ENCODE measurements around the gene MAPK6.
"Not testable (repeated sequence)": the region's sequence is repeated elsewhere in the genome, so short reads cannot be mapped to it uniquely, and the experiment has no call there.

Gene MAPK6

DNA sequence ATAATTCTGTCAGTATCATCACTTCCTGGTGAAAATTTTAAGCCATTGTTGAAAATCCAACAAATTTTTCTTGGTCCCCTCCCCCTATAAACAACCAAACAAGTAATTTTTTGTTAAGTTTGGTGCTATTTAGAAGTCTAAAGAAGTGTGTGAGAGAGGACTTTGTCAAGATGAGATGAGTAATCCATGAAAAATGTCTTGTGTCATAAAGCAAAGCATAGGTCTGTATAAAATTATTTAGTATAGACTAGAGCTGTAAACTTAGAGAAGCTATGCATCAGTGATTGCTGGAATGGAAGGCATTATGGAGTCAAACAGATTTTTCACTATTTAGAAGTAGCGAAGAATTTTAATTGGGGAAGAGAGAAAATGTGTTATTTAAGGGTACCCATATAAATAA is 31.4 kb downstream of the MAPK6 start:
- no peak for DNase-seq

DNA sequence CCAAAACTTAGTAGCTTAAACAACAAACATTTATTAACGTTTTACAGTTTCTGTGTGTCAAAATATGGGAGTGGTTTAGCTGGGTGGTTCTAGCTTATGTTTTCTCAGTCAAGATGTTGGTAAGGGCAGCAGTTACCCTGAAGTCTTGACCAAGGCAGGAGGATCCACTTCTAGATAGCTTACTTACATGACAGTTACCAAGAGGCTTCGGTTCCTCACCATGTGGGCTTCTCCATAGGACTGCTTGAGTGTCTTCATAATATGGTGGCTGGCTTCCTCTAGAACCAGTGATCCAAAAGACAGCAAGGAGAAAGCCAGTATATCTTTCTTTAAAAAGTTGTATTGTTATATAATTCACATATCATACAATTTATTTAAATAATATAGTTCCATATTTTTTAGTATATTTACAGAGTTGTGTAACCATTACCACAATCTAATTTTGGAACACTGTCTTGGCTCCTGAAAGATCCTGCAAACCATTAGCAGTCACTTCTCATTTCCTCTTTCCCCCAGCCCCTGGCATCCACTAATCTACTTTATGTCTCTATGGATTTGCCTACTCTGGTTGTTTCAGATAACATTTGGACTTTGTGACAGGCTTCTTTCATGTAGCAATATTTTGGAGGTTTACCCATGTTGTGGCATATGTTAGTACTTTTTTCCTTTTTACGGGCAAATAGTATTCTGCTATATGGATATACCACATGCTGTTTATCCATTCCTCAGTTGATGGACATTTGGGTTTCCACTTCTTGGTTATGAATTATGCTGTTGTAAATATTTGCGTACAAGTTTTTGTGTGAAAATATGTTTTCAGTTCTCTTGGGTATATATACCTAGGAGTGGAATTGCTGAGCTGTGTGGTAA is 33.3 kb downstream of the MAPK6 start:
- DNase-seq = peak; percentile 48 to 57

DNA sequence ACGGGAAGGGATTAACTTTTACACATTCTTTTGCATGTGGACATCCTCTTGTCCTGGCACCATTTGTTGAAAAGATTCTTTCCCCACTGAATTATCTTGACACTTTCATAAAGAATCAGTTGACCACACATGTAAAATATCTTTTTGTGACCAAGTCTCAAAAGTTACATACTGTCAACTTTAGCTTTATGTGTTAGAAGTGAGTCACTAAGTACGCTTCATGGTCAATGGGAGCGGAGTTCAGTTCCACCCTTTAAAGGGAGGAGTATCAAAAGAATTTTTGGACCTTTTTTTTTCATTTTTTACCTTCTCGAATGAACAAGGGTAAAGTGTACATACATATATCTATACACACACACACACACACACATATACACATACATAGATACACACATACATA is 35.4 kb downstream of the MAPK6 start:
- DNase-seq = no peak

DNA sequence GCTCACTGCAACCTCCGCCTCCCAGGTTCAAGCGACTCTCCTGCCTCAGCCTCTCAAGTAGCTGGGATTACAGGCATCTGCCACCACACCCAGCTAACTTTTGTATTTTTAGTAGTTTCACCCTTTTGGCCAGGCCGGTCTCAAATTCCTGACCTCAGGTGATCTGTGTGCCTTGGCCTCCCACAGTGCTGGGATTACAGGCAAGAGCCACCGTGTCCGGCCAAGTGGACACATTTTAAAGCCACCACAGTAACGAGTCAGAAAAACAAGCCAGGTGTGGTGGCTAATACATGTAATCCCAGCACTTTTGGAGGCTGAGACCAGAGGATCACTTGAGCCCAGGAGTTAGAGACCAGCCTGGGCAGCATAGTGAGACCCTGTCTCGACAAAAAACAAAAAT is 35.8 kb downstream of the MAPK6 start:
- DNase-seq = not testable (repeated sequence)

DNA sequence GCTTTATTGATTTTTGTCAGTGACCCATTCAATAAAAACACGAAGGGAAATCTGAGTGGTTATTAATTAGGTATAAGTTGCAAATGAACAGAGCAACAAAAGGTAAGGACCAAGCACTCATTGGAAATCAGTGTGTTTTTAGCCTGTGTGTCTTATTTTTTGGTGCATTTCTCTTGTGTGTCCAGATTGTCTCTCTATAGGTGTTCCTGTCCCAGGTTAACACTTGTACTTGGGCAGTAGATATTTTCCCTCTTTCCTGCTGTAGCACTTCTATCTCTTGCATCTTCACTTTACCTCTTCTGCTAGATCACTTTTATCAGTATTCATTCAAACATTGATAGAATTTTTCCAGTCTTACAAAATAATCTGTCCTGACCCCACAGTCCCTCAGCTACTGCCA is 37.0 kb downstream of the MAPK6 start:
- DNase-seq = no peak

DNA sequence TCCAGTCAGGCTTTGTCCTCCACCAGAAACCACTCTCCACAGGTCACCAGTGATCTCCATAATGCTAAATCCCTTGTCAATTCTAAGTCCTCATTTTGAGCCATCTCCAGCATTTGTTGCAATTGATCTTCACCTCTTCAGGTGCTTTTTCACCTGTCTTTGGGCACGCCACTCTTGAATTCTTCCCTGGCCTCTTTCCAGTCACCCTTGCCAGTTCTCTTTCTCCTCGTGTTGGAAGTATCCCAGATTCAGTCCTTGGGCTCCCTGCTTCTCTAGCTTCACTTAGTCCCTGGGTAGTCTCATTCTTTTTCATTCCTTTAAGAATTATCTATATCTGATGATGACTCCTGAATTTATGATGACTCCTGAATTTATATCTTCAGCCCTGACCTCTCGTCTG is 37.5 kb downstream of the MAPK6 start:
- DNase-seq = no peak

DNA sequence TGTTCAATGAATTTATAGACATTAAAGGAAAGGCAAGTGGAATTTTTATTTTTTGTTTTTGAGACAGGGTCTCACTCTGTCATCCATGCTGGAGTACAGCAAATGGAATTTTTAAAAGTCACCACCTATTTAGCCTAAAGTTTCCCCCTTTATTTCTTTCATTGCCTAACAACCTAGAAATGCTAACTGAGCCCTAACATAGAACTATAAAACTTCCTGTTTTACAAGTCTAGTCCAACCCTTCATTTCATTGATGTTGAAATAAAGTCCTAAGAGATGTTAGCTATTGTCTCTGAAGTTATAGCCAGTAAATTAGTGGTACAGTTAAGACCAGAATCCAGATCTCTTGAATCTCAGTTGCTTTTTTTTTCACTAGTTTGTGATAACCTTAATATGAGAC is 39.0 kb downstream of the MAPK6 start:
- DNase-seq = peak; percentile 37 to 38

DNA sequence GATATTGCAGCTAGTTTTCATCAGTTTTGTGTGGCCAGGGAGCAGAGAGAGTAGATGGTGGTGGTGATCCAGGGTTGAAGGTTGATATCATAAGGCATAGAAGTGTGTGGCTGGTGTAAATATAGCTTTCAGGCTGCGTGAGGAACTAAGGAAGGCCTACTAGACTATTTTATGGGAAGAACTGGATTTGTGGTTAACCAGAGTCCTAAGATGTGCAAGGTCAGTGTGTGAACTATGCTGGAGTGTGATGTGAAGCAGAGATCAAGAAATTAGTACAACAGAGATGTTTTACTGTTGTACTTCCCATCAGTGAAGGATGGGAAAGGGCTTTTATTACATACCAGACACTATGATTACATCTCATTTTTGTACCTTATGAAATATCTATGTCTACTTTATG is 41.5 kb downstream of the MAPK6 start:
- DNase-seq = no peak

DNA sequence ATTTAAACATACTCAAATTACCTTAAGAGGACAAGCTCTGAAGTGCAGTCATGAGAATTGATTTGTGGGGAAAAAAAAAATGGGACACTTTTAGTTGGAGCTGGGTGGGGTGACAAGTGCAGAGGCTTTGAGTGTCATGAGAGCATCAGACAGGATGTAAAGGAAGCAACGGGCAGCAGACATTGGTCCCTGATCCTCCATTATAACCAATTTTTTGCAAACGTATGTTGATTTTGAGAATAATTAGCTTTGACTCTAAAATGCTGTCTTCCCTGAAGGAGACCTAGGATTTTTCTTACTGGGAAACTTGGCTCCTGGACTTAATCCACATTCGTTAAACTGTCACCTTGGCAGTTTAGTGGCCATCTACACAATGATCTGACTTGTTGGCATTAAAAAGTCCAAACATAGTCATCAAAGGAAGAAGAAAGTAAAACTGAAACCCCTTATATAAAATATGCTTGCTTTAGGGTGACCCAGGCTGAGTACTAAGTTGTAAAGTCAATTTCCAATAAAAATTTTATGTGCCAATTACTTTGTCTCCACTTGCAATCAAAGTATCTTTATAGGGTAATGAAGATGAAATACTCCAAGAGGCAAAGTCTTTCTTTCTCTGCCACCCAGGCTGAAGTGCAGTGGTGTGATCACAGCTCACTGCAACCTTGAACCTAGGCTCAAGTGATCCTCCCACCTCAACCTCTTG is 48.0 kb downstream of the MAPK6 start:
- no peak for DNase-seq

DNA sequence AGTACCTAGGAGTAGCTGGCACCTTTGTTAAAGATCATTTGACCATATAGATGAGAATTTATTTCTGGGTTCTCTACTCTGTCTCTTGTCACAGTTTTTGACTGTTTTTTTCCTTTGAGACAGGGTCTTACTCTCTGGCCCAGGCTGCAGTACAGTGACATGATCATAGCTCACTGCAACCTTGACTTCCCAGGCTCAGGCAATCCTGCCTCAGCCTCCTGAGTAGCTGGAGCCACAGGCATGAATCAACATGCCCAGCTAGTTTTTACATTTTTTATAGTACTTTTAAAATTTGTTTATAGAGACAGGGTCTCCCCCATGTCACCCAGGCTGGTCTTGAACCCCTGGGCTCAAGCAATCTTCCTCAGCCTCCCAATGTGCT is 48.5 kb downstream of the MAPK6 start:
- no peak for DNase-seq

DNA sequence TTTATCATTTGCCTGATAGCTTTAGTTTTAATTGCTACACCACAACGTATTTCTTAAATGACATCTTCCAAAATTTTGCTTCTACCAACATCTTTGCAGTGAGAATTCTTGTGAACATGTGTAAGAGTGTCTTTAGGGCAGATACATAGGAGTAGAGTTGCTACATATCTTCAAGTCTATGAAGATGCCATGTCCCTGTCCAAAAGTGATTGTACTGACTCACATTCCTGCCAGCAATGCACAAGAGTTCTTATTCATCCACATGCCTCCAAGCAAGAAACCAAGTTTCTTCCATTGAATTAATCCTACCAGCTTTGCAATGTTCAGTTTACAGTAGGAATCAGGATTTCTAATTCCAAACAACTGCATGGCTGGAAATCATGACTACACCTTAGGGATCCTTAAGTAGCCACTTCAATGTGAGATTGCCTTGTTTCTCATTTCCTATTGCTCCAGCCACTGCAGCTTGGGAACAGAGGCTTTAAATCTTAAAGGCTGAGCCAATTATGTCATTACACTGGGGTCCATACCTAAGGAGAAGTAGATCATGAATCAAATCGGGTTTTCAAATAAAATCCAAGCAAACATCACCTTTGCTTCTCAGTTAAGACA is 49.1 kb downstream of the MAPK6 start:
- no peak for DNase-seq

DNA sequence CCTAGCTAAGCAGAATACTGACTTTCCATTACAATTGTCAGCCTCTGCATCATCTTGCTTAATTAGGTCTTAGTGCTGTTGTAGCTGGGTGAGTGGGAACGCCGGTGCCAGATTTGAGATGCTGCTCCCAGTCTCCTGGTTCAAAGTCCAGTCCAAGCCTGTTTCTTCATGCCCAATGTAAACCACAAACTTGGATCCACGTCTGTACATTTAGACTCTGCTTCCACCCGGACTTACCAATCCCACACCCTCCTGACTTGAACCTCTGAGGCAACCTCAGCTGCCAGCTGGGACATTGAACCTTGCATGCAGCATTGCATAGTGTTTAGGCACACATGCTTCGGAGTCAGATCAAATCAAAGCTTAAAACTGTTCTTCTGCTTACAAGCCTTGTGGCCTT is 50.5 kb downstream of the MAPK6 start:
- DNase-seq = no peak

DNA sequence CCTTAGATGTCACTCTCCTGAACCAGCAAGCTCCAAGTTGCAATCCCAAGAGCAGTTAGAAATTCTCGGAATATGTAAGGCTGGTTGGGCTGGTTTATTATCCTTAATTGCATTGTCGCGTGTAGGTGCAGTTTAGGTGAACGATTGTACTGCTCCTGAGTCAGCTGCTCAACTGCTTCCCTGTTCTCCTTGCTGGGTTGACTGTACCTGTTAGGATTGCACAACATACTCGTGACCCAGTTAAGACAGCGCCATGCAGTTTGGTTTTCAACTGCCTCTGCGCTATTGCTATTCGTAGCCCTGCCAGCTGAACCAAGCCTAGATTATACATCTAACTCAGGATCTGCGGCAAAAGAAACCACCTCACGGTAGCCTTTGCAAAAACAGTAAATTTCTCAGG is 52.6 kb downstream of the MAPK6 start:
- DNase-seq = no peak

DNA sequence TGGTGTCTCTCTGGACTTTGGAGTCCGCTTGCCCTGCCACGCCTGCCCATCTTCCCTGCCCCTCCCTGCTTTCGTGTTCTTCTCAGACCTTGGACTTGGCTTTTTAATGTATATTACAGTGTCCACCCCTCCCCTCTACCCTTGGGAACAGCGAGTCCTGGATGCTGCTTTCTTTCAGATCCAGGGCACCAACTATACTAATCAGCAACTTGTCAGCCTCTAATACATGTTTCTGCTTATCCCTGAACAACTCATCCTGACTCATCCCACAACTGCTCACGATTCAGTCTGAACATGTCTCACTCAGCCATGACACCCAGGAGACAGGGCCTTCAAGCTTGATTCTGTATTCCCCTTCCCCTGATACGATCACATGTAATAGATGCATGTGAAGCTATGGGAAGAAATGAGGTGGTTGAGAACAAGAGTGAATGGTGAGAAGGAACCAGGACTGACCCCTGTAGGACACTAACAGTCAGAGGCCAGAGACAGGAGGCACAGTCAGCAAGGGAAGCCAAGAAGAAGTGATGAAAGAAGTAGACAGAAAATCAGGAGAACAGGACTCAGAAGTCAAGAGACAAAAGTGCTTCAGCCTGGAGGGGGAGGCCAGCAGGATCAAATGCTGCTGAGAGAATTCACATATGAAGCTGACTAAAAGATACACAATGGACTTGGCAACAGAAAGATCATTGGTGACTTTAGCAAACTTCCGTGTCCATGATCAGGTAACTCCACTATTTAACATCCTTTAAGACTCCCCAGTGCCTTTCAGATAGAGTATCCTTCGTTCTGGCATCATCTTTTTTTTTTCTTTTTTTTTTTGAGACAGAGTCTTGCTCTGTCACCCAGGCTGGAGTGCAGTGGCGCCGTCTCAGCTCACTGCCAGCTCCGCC is 58.1 kb downstream of the MAPK6 start:
- DNase-seq = peak in 1 of 2 donors; percentile 42

DNA sequence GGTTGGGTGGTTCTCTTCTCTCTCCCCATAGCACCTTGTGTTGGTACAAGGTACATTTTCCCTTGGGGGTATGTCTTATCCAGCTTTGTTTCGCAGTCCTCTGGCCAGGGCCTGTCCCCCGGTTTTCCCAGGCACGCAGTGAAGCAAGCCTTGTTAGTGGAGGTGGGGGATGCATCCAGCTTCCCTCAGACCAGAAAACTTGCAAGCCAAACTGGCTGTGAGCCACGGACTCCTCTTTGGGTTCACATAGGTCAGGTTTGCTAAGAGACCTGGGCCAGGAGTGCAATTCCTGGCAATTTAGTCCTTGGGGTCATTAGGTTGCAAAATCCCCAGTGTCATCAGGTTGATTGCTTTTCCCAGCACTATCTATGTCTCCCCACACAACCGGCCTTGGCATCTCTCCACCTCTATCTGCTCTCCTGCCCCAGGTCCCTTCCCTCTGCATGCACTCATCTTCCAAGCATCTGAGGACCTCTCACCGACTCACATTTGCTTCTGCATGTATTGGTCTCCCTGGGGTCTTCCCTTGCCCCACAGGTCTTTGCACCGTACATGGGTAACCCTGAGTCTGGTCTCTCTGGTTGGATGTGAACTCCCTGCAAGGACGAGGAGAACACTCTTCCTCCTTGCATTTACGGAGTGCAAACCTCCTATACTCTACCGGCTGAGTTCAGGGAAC is 59.3 kb downstream of the MAPK6 start:
- DNase-seq = no peak

DNA sequence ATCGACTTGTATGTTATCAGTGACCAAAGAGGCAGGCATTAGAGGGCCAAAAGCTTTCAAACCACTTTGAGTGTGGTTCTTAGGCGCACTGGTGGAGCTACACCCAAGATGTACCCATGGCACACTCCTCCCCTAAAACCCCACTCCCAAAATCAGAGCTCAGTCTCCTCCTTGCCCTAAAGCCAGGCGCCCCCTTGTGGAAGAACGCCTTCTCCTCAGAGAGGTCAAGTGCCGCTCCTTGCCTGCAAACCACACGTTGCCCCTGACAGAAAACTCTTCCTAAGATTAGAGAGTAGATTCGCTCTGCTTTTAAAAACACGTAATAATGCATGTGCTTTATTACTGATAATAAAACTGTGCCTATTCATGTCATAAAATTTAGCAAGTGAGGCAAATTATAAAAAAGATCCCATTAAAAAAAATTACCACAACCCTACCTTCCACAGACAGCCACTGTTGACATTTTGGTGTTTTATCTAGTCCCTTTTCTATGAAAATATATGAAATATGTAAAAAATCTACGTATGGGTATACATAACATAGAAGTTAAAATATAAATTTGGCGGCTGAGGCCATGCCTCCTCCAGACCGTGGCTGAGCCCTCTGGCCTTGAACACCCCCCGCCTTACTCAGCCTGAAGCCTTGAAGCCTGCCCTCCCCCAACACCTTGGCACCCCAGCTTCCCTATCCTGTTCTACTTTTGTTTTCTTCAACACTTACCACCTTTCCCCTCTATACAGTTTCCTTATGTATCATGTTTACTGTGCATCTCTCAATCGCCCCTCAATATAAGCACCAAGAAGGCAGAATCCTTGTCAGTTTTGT is 60.1 kb downstream of the MAPK6 start:
- peak; percentile 48 to 92 for DNase-seq

DNA sequence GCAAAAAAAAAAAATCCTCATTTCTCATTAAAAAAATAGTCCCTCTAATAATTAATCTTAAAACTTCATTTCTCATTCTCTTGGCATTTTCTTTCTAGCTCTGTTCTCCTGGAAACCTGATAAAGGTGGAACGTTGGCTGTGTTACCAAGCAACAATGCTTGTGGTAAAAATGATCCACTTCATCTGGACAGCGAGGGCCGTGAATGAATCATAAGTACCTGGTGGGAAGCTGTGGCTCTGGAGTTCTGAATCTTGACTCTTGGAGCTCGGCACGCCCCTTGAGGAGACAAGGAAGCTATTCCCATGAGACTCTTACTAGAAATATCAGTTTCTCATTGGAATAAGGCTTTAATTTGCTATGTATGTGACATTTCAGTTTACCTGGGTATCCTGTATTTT is 61.0 kb downstream of the MAPK6 start:
- DNase-seq = no peak

DNA sequence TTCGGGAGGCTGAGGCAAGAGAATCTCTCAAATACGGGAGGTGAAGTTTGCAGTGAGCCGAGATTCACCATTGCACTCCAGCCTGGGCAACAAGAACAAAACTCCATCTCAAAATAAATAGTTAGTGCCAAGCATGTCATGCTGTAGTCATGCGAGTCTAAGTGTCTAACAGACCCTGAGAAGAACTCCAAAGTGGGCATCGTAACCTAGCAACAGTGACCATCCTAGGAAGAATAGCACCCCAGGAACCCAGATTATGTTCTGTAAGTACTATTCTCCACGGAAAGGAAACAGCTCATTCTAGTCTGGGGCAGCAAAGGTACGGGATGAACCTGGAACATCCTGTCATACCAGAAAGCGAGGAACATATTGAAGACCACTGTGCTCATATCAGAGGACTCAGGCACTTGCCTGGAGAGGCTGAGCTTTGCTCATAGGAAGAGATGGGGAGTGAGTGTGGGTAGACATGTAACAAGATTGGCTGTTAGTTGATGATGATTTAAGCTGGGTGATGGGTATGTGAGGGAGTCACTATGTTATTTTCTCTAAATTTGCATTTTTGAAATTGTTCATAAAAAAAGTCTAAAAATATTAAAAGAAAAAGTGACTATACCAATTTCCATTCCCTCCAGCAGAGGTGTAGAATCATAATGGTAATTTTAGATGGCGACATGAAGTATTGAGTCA is 61.8 kb downstream of the MAPK6 start:
- DNase-seq = no peak

DNA sequence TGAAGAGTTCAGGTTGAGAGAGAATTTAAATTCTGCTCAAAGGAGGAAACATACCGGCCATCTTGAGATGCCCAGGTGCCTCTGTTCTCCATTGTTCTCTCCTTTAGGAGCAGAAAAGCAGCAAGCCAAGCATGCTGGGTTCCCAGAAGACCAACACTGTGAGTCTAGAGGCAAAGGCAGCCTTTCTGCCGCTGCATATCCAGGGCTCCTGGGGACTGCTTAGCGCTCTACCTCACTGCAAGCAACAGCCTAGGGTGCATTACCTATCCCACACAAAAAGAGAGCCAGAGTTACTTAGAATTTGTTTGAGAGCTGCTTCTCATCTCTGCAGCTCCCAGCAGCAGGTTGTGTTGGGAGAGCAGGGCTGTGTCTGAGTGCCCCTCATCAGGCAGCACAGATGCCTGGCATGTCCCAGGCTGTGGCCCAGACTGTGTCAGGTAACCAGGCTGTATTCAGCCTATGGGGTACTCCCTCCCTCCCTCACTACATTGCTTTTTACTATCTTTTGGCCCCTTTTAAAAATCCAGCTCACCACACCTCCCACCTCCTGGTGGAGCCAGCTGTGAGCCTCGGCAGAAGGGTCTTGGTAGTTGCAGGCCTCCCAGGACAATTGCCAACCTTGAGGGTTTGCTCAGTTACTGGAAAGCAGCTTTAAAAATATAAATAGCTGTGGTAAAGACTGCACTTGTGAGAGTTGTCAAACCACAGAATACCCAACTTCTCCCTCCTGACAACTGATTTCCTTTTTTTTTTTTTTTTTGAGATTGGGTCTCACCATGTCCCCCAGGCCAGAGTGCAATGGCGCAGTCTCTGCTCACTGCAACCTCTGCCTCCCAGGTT is 63.4 kb downstream of the MAPK6 start:
- no peak for DNase-seq

DNA sequence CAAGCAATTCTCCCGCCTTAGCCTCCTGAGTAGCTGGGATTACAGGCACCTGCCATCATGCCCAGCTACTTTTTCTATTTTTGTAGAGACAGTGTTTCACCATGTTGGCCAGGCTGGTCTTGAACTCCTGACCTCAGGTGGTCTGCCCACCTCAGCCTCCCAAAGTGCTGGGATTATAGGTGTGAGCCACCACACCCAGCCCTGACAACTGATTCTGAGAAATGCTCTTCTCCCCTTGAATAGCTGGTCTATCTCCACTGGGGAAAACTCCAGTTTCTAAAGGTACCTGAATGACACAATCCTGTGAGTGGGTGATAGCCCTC is 64.0 kb downstream of the MAPK6 start:
- not testable (repeated sequence) for DNase-seq
